ENCODE measurements around the gene DMBX1.

Gene DMBX1

GRCh38 chr1:46483589-46483988 lies 6.0 kb upstream of the DMBX1 start:
- DNase-seq (ENCODE audit: low spot score) = no peak

GRCh38 chr1:46484783-46485490 lies 4.7 kb upstream of the DMBX1 start:
- DNase-seq (ENCODE audit: low spot score) = no peak

- DNase-seq (ENCODE audit: low spot score) = no peak
Measured at GRCh38 chr1:46485564-46486431, 3.8 kb upstream of the DMBX1 start.

GRCh38 chr1:46486432-46487015 lies 3.1 kb upstream of the DMBX1 start:
- DNase-seq (ENCODE audit: low spot score) = no peak

GRCh38 chr1:46487818-46488218 lies 1.8 kb upstream of the DMBX1 start:
- DNase-seq (ENCODE audit: low spot score) = no peak

GRCh38 chr1:46488343-46489168 lies 1.1 kb upstream of the DMBX1 start:
- DNase-seq (ENCODE audit: low spot score) = no peak

GRCh38 chr1:46489169-46489637 lies 433 bp upstream of the DMBX1 start:
- no peak for DNase-seq (ENCODE audit: low spot score)

GRCh38 chr1:46490406-46490655 lies 695 bp downstream of the DMBX1 start:
- no peak for DNase-seq (ENCODE audit: low spot score)

GRCh38 chr1:46490656-46491442 lies 1.2 kb downstream of the DMBX1 start:
- no peak for DNase-seq (ENCODE audit: low spot score)

- DNase-seq (ENCODE audit: low spot score) = no peak
Measured at GRCh38 chr1:46491443-46492268, 2.0 kb downstream of the DMBX1 start.

- DNase-seq (ENCODE audit: low spot score) = no peak
Measured at GRCh38 chr1:46492269-46492853, 2.7 kb downstream of the DMBX1 start.

GRCh38 chr1:46492871-46493270 lies 3.2 kb downstream of the DMBX1 start:
- DNase-seq (ENCODE audit: low spot score) = no peak

- DNase-seq (ENCODE audit: low spot score) = no peak
Measured at GRCh38 chr1:46493316-46494032, 3.8 kb downstream of the DMBX1 start.

- no peak for DNase-seq (ENCODE audit: low spot score)
Measured at GRCh38 chr1:46494910-46495309, 5.3 kb downstream of the DMBX1 start.

- DNase-seq (ENCODE audit: low spot score) = no peak
Measured at GRCh38 chr1:46495778-46496177, 6.1 kb downstream of the DMBX1 start.

- no peak for DNase-seq (ENCODE audit: low spot score)
Measured at GRCh38 chr1:46496505-46496904, 6.9 kb downstream of the DMBX1 start.

GRCh38 chr1:46497020-46497419 lies 7.4 kb downstream of the DMBX1 start:
- DNase-seq (ENCODE audit: low spot score) = no peak

- no peak for DNase-seq (ENCODE audit: low spot score)
Measured at GRCh38 chr1:46497665-46498064, 8.0 kb downstream of the DMBX1 start.

GRCh38 chr1:46501528-46501927 lies 11.9 kb downstream of the DMBX1 start:
- DNase-seq (ENCODE audit: low spot score) = no peak

- no peak for DNase-seq (ENCODE audit: low spot score)
Measured at GRCh38 chr1:46503421-46503820, 13.8 kb downstream of the DMBX1 start.
